Measurements from ENCODE around the gene VSIG1. TPM values are rescaled to one million over a fixed set of nuclear protein-coding genes. Genes with fewer than 3 reads are reported as not detected.

Gene VSIG1
- total and polyA plus RNA-seq, 2 of the 4 experiments (the other 2 are of a cell fraction): not detected

DNA sequence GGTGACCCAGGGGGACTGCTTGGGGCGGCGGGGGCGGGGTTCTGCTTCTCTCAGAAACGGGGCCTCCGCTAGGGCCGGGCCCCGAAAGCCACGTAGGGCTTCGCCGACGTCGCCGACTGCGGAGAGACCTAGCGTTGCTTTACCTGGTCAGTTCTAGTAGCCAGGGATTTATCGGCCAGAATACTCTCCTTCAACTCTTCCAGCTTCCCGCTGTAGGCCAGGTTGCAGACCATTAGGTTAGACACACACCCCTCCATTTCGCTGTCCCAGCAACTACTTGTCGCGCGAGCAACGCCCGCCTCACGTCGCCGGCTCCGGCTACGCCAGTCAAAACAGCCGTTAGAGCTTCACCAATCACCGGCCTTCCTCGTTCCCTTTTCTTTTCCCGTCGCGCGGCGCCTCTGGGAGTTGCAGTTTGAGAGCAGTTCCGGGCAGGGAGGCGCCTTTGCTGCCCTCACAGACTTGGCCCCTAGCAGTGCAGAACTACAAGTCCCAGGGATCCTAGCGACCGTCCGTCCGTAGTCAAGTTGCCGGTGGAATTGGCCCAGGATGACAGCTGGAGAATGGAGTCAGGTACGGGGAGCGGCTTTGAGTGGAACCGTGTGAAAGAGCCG lies 46.5 kb downstream of the VSIG1 start, which contains the start of the genes ATG4A and PSMD10:
Gene ATG4A, plus strand, starts transcription at position 515 of the 614 bp plus-strand sequence. Its CDS starts 49 bp downstream, at position 564.
Gene PSMD10, minus strand, starts transcription at position 279 of the 614 bp plus-strand sequence. Its CDS starts 22 bp downstream, at position 257.
- no TSS peak for BruUV-seq (replicated peaks)
- H3K4me2 ChIP-seq (ENCODE audit: low read depth, low read length): peak within 1 kb of the TSS; percentile 98

More for the DNA sequence above, 46.5 kb downstream of the VSIG1 start, which contains the start of the genes ATG4A and PSMD10:
- Histone ChIP-seq H3K23ac (ENCODE audit: low read depth, low read length) (peak within 1 kb of the TSS; percentile 89), H3K9me3 (ENCODE audit: control insufficient read depth, insufficient read depth, low read length) (no peaks in the 10 kb centered on the region), H3K4me1 (ENCODE audit: control insufficient read depth, insufficient read depth, low read length) (no peaks in the 10 kb centered on the region), H4K20me1 (ENCODE audit: insufficient read depth, low read length) (no peaks in the 10 kb centered on the region), H2AK5ac (ENCODE audit: low read depth, low read length) (no peak within 1 kb of the TSS), H3K56ac (ENCODE audit: extremely low read depth, insufficient read depth, low read length) (peak within 1 kb of the TSS; percentile 76; the same call in 1 of the 2 replicates), H3K4ac (ENCODE audit: low read depth, low read length) (peak within 1 kb of the TSS; percentile 78; the same call in 1 of the 2 replicates), H4K8ac (ENCODE audit: low read depth in 2 of 2, low read length in 2 of 2) (peak within 1 kb of the TSS; percentile 12 to 69; a peak in 3 of 4 replicates), H3K9ac (ENCODE audit: low read depth, low read length) (peak within 1 kb of the TSS; percentile 78), H2BK20ac (ENCODE audit: low read depth, low read length) (0 out of 2 replicates have a peak within 1 kb of the TSS, but pooled peaks have one; percentile 25), H3K27me3 (ENCODE audit: control insufficient read depth, insufficient read depth, low read length) (no peaks in the 10 kb centered on the region), H2AK9ac (replicated peaks; ENCODE audit: low read depth, low read length, poor library complexity) (no peak within 1 kb of the TSS), H3K36me3 (ENCODE audit: control insufficient read depth, insufficient read depth, low read length) (peaks cover 6% of the 10 kb centered on the region), H4K5ac (ENCODE audit: low read depth, low read length) (peak within 1 kb of the TSS; percentile 89), H3K27ac (ENCODE audit: insufficient read depth, low read length) (peak within 1 kb of the TSS; percentile 78), H3K14ac (replicated peaks; ENCODE audit: low read depth, low read length) (peak within 1 kb of the TSS; percentile 75), H3K9me1 (ENCODE audit: insufficient read depth, low read length) (no peaks in the 10 kb centered on the region), H3K4me3 (ENCODE audit: insufficient read depth, low read depth, low read length) (peak within 1 kb of the TSS; percentile 79), H2BK5ac (ENCODE audit: low read depth, low read length, poor library complexity, severe bottlenecking) (peak within 1 kb of the TSS; percentile 65), H3K79me1 (ENCODE audit: low read depth in 1 of 2, low read length in 2 of 2) (peaks cover 0 to 10% of the 10 kb centered on the region in 2 experiments; a peak in 3 of 4 replicates), H2BK15ac (ENCODE audit: low read depth, low read length) (no peak within 1 kb of the TSS), H2BK120ac (ENCODE audit: low read depth, low read length) (peak within 1 kb of the TSS; percentile 33; the same call in 1 of the 2 replicates), H2AFZ (replicated peaks; ENCODE audit: low read length, poor library complexity) (peak within 1 kb of the TSS; percentile 91), H3K18ac (ENCODE audit: low read depth, low read length) (peak within 1 kb of the TSS; percentile 76), H4K91ac (ENCODE audit: insufficient read depth, low read depth, low read length) (peak within 1 kb of the TSS; percentile 76)
- no peak for TF ChIP-seq RFX5 (IDR thresholded peaks at IDR 0.05; ENCODE audit: low read depth, low read length)
- peak; percentile 83 for TF ChIP-seq POLR2A (IDR thresholded peaks at IDR 0.05; ENCODE audit: low read depth, low read length)
- 0 out of 2 replicates have a peak, but pooled peaks have one; percentile 14 for TF ChIP-seq MAZ (IDR thresholded peaks at IDR 0.05; ENCODE audit: borderline replicate concordance, low read depth, low read length)
- dilution Hi-C loops (cut with HindIII; ENCODE audit: low sequenced_read_pairs, unreplicated experiment): no loop called here
- ChIA-PET POLR2A (ENCODE audit: unreplicated experiment) (no interaction called here), CTCF (no interaction called here)
- ATAC-seq (ENCODE audit: low read depth): peak; percentile 96
- in situ Hi-C loops (cut with MboI; ENCODE audit: low sequenced_read_pairs): no loop called here
- WGBS, 2 experiments (ENCODE audit: extremely low coverage in 2 of 2, insufficient read length in 1 of 2): 35% methylated on average over 22 of the region's 47 CpGs; no CpG with 5 or more reads in 1 of the 2 experiments
- intact Hi-C loops (cut with micrococcal nuclease): no loop called here
- DNase-seq: peak; percentile 93

Measured in IMR-90 (cell line).